ENCODE measurements around the gene IFNA14.

The IFNA14 gene

DNA sequence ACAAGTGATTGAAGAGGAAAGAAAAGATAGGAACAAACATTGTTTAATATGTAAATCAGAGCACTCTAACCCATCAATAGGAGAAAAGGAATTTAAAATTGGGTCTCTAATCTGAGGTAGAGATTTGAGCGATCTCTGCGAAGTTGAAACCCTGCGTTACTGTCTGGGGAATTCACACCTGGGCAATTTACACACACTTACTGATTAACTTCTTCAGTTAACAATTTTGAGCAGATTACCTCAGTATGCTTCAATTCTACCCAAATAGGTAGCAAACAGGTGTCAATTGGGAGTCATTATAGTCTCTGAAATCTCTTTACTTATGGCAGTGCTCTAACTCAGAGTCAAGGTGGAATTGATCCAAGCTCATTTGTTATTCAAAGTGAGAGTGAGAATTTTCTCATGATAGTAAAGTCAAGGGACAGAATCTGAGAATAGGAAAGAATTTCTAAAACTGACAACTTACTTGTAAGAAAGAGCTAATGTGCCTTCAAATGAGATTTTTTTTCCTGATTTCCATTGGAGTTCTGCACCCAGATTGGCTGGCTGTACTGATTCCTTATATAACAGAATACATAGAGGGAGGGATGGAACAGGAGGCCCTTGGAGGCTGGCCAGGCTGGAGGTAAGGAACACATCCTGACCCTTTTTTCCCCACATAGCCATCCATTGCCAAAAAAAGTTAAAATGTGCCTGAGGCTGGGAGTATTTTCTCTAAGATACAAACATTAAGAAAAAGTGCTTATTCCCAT is 27.1 kb upstream of the IFNA14 start:
- ChIA-PET CTCF (interaction anchor here (1.1 to 1.8 kb wide), 2 partner anchors 14 to 129 kb away, joined by 4 to 7 read pairs; no protein-coding TSS in a partner anchor), POLR2A (no interaction called here)
- no peak overlapping the region for H3K4me3 ChIP-seq (ENCODE audit: low read depth, low read length)
- no peak for TF ChIP-seq ZNF626 (tag by site-specific recombination; IDR thresholded peaks at IDR 0.05)
- TF ChIP-seq ZNF311 (tag by site-specific recombination; IDR thresholded peaks at IDR 0.05; ENCODE audit: borderline replicate concordance): no peak
- TF ChIP-seq ZNF707 (tag by site-specific recombination; IDR thresholded peaks at IDR 0.05): no peak
- TF ChIP-seq MEIS1 (CRISPR knock-in tag; IDR thresholded peaks at IDR 0.05; ENCODE audit: borderline replicate concordance): no peak
- no peak for TF ChIP-seq ZNF114 (tag by site-specific recombination; IDR thresholded peaks at IDR 0.05)
- no peak for TF ChIP-seq ZSCAN30 (tag by site-specific recombination; IDR thresholded peaks at IDR 0.05)
- no peak for TF ChIP-seq ZNF19 (tag by site-specific recombination; IDR thresholded peaks at IDR 0.05; ENCODE audit: low read depth)
- TF ChIP-seq ZNF670 (tag by site-specific recombination; IDR thresholded peaks at IDR 0.05; ENCODE audit: low read depth): no peak
- no peak for TF ChIP-seq ZNF350 (tag by site-specific recombination; IDR thresholded peaks at IDR 0.05)
- no peaks in the 10 kb centered on the region for H3K36me3 ChIP-seq (ENCODE audit: control insufficient read depth in 2 of 2, insufficient read depth in 1 of 2, low read length in 2 of 2)
- no peaks in the 10 kb centered on the region for H3K4me1 ChIP-seq (ENCODE audit: control insufficient read depth, insufficient read depth, low read length)
- H3K27ac ChIP-seq (ENCODE audit: extremely low read depth, low read depth, low read length): no peak overlapping the region
- H3K9me3 ChIP-seq (ENCODE audit: control insufficient read depth, insufficient read depth, low read depth, low read length): no peaks in the 10 kb centered on the region

- POLR2A ChIA-PET: no interaction called here
- Histone ChIP-seq H3K4me3 (ENCODE audit: low read depth, low read length) (no peak overlapping the region), H3K27ac (ENCODE audit: extremely low read depth, low read depth, low read length) (no peak overlapping the region), H3K36me3 (ENCODE audit: control insufficient read depth in 2 of 2, insufficient read depth in 1 of 2, low read length in 2 of 2) (no peaks in the 10 kb centered on the region), H3K9me3 (ENCODE audit: control insufficient read depth, insufficient read depth, low read depth, low read length) (no peaks in the 10 kb centered on the region), H3K4me1 (ENCODE audit: control insufficient read depth, insufficient read depth, low read length) (no peaks in the 10 kb centered on the region)
- CTCF ChIA-PET: interaction anchor here (0.6 to 0.8 kb wide), 4 partner anchors 12 to 1469 kb away, joined by 4 to 6 read pairs (median 6); no protein-coding TSS in a partner anchor
- TF ChIP-seq, protein P1, sequence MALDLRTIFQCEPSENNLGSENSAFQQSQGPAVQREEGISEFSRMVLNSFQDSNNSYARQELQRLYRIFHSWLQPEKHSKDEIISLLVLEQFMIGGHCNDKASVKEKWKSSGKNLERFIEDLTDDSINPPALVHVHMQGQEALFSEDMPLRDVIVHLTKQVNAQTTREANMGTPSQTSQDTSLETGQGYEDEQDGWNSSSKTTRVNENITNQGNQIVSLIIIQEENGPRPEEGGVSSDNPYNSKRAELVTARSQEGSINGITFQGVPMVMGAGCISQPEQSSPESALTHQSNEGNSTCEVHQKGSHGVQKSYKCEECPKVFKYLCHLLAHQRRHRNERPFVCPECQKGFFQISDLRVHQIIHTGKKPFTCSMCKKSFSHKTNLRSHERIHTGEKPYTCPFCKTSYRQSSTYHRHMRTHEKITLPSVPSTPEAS (tag by site-specific recombination; IDR thresholded peaks at IDR 0.05): no peak
- TF ChIP-seq, protein P2, sequence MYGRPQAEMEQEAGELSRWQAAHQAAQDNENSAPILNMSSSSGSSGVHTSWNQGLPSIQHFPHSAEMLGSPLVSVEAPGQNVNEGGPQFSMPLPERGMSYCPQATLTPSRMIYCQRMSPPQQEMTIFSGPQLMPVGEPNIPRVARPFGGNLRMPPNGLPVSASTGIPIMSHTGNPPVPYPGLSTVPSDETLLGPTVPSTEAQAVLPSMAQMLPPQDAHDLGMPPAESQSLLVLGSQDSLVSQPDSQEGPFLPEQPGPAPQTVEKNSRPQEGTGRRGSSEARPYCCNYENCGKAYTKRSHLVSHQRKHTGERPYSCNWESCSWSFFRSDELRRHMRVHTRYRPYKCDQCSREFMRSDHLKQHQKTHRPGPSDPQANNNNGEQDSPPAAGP (tag by site-specific recombination; IDR thresholded peaks at IDR 0.05): no peak
- TF ChIP-seq ZNF548 (tag by site-specific recombination; IDR thresholded peaks at IDR 0.05): no peak
- TF ChIP-seq ZBTB49 (tag by site-specific recombination; IDR thresholded peaks at IDR 0.05; ENCODE audit: low read depth): no peak
- no peak for TF ChIP-seq ZNF530 (tag by site-specific recombination; IDR thresholded peaks at IDR 0.05; ENCODE audit: low read depth)
- TF ChIP-seq ZNF645 (tag by site-specific recombination; IDR thresholded peaks at IDR 0.05): no peak
- no peak for TF ChIP-seq ZNF76 (tag by site-specific recombination; IDR thresholded peaks at IDR 0.05; ENCODE audit: borderline replicate concordance, low read depth)
- no peak for TF ChIP-seq ZNF280D (tag by site-specific recombination; IDR thresholded peaks at IDR 0.05)
- TF ChIP-seq IKZF3 (tag by site-specific recombination; IDR thresholded peaks at IDR 0.05): no peak
- no peak for TF ChIP-seq HOXA7 (CRISPR knock-in tag; IDR thresholded peaks at IDR 0.05; ENCODE audit: borderline replicate concordance)
- TF ChIP-seq, protein P3, sequence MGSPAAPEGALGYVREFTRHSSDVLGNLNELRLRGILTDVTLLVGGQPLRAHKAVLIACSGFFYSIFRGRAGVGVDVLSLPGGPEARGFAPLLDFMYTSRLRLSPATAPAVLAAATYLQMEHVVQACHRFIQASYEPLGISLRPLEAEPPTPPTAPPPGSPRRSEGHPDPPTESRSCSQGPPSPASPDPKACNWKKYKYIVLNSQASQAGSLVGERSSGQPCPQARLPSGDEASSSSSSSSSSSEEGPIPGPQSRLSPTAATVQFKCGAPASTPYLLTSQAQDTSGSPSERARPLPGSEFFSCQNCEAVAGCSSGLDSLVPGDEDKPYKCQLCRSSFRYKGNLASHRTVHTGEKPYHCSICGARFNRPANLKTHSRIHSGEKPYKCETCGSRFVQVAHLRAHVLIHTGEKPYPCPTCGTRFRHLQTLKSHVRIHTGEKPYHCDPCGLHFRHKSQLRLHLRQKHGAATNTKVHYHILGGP (tag by site-specific recombination; IDR thresholded peaks at IDR 0.05): no peak
- TF ChIP-seq SCRT1 (tag by site-specific recombination; IDR thresholded peaks at IDR 0.05; ENCODE audit: borderline replicate concordance): no peak
- TF ChIP-seq TCF7L2 (IDR thresholded peaks at IDR 0.05; ENCODE audit: borderline replicate concordance, low read depth, low read length): no peak
- no peak for TF ChIP-seq KLF7 (tag by site-specific recombination; IDR thresholded peaks at IDR 0.05; ENCODE audit: borderline replicate concordance)
Observed at GRCh38 chr9:21265421-21266189, 25.8 kb upstream of the IFNA14 start.

Data from HEK293 (cell line).